Natural killer cell treated with Interleukin-12 subunit alpha and Interleukin-12 subunit beta and Interleukin-15 and Interleukin-18, amount 100 ng/mL, for 72 hours (primary cell): ENCODE measurements around the gene CLMP. TPM values are rescaled to one million over a fixed set of nuclear protein-coding genes. Genes with fewer than 3 reads are reported as not detected.

ENCODE experiments used
- ATAC-seq, 2 donors: fragments of 150-1000 bp; cut with Tn5 transposase in 1 of 2; sonication (Bioruptor Pico), chemical (Tn5 transposase) in 1 of 2; 2 replicates each; pipeline ENCODE4 v1.10.0; 2021
- DNase-seq: peaks from one replicate; pipeline ENCODE4 v3.0.0; 2022; ENCODE audit warnings: low spot score
- H3K27ac Mint-ChIP-seq, 2 donors: 1 replicate in 1 of 2; 2 replicates in 1 of 2; pipeline ENCODE4 v1.8.0; 2022; ENCODE audit warnings: mixed read lengths in 2 of 2, mild to moderate bottlenecking in 1 of 2, moderate library complexity in 1 of 2
- H3K27me3 Mint-ChIP-seq, 2 donors: 1 replicate in 1 of 2; 2 replicates in 1 of 2; pipeline ENCODE4 v1.8.0; 2022; ENCODE audit warnings: mixed read lengths in 2 of 2
- H3K36me3 Mint-ChIP-seq: one replicate; pipeline ENCODE4 v1.8.0; 2022; ENCODE audit warnings: mixed read lengths
- H3K4me1 Mint-ChIP-seq, 2 donors: 1 replicate in 1 of 2; 2 replicates in 1 of 2; pipeline ENCODE4 v1.8.0; 2022; ENCODE audit warnings: low read depth in 2 of 2, mixed read lengths in 2 of 2, mild to moderate bottlenecking in 1 of 2
- H3K4me3 Mint-ChIP-seq: one replicate; pipeline ENCODE4 v1.8.0; 2022; ENCODE audit warnings: mixed read lengths
- H3K9me3 Mint-ChIP-seq: 2 replicates; pipeline ENCODE4 v1.8.0; 2022; ENCODE audit warnings: mixed read lengths
- total RNA-seq, 2 donors: library from RNA; stranded (reverse); gene quantifications; one replicate each; pipeline ENCODE4 v1.2.3, GENCODE V29; 2022

The CLMP gene
- total RNA-seq, 2 donors from 2014 or later: not detected

DNA sequence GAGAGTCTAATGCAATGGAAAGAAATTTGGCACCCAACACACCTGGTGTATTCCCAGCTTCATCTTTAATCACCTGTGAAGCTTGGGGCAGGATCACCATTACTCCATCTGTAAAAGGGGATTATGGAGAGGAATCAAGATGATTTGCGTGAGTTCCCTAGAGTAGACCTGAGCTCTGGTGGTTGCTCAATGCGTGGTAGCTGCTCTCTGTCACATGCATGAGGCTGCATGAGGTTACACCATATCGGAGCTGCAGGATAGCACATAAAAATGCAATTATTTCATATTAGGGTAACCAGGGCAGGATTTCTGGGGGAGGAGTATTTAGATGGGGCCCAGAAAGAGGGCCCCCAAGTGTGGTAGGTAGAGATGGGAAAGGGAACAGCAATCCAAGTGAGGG, 35.3 kb upstream of the CLMP start:
- no peaks in the 10 kb centered on the region for H3K36me3 Mint-ChIP-seq

DNA sequence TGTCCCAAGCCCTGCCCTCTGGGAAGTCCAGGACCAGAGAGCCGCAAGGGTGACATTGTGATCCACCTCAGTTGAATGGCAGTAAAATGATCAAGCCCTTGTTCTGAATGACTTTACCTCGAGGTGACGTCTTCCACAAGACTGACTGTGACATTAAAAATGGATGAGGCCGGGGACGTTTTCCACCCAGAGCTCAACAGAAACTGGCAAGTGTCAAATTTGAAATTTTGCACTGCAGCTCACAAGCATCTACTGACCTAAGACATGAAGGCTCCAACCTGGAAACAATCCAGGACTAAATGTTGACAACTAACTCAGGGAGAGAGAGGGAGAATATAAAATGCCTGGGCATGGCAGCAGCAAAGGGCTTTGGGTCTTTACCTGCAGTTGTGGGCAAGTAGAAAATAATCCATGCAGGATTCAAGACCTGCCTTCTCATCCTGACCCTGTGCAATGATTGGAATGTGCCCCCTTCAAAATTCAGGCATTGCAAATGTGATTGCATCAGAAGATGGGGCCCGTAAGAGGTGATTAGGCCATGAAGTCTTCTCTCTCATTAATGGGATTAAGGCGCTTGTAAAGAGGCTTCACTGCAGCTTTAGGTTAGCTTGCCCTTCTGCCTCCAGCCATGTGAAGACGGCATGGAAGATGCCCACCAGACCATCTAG, 33.6 kb upstream of the CLMP start:
- H3K36me3 Mint-ChIP-seq: no peaks in the 10 kb centered on the region
- H3K9me3 Mint-ChIP-seq: no peaks in the 10 kb centered on the region
- H3K27me3 Mint-ChIP-seq: peaks cover 11 to 25% of the 10 kb centered on the region in 2 donors
- H3K27ac Mint-ChIP-seq: no peak overlapping the region
- peaks cover 12% of the 10 kb centered on the region in 2 donors for H3K4me1 Mint-ChIP-seq
- ATAC-seq (no peak), DNase-seq (no peak)
- H3K4me3 Mint-ChIP-seq: no peak overlapping the region

More for the DNA sequence above, 35.3 kb upstream of the CLMP start:
- H3K9me3 Mint-ChIP-seq: no peaks in the 10 kb centered on the region
- peaks cover 8 to 16% of the 10 kb centered on the region in 2 donors for H3K27me3 Mint-ChIP-seq
- H3K4me1 Mint-ChIP-seq: peaks cover 18 to 22% of the 10 kb centered on the region in 2 donors
- H3K4me3 Mint-ChIP-seq: no peak overlapping the region
- DNase-seq (no peak), ATAC-seq (no peak)
- no peak overlapping the region for H3K27ac Mint-ChIP-seq

DNA sequence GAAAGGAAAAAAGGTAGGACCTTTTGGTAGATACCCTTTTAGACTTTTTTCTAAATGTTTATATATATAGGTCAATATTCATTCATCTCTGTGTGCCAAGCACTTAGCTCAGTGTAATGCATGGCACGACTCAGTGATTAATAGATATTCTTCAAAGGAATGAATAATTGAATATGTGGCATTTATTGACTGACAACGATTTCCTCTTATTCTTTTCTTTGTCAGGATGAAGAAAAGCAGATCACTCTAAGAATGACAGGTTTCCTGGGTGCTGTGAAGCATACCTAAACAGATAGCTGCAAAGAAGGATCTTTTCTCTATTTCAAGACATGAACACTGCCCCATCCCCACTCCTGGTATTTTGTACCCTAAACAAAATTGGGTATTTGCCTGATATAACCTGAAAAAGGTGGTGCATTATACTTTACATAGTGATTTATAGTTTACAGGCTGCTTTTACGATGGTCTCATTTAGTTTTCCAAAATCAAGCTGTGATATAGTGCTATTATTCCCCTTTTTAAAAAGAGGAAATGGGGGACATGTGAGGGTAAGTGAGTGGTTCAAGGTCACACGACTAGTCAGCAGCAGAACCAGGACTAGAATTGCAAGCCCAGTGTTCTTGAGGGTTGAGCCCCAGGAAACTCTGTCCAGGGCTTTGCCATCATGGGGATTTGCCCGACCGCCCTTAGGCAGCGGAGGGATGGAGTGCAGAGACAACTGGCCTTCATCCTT, 32.9 kb upstream of the CLMP start:
- no peak overlapping the region for H3K4me3 Mint-ChIP-seq
- DNase-seq (no peak), ATAC-seq (no peak)
- H3K27ac Mint-ChIP-seq: no peak overlapping the region
- H3K4me1 Mint-ChIP-seq: peaks cover 5% of the 10 kb centered on the region in 2 donors
- no peaks in the 10 kb centered on the region for H3K9me3 Mint-ChIP-seq
- peaks cover 14 to 31% of the 10 kb centered on the region in 2 donors for H3K27me3 Mint-ChIP-seq
- peaks cover 3% of the 10 kb centered on the region for H3K36me3 Mint-ChIP-seq

DNA sequence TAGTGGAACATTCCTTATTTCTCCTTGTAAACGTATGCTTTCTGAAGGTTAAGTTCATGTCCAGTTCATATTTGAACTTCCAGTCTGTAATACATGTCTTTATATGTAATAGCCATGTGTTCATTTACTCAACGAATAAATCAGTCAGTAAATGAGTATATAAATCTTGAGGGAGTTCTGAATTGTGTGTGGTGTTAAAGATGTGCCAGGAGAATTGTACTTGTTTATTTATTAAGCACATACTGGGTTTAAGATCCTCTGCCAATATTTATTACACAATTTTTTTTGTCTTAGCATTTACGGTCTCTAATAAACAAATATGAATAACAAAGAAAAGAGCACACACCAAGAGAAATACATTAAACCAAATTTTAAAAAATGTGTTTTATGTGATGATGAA, 26.5 kb upstream of the CLMP start:
- H3K27ac Mint-ChIP-seq: no peak overlapping the region
- H3K36me3 Mint-ChIP-seq: peaks cover 8% of the 10 kb centered on the region
- H3K4me1 Mint-ChIP-seq: no peaks in the 10 kb centered on the region
- H3K27me3 Mint-ChIP-seq: peaks cover 22 to 38% of the 10 kb centered on the region in 2 donors
- H3K9me3 Mint-ChIP-seq: no peaks in the 10 kb centered on the region
- no peak for ATAC-seq
- DNase-seq: no peak
- no peak overlapping the region for H3K4me3 Mint-ChIP-seq

DNA sequence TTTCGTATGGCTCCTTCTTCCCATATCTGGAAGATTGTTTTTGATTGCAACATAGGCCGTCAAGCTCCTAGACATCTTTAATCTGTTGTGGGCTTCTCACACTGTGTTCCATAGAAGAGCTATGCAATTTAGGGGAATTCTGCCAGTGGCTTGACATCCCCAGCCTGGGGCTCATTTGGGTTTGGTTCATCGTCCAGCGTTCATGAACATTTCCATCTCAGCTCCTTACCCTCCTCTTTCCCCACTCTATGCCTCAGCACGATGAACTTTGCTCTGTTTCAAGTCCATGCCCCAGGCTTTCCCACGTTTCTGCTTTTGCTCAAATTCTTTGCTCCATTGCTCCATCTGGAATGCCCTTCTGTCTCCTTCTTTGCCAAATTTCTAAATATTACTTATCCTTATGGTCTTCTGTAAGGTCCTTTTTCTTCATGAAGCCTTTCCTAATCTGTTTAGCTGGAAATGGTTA, 26.1 kb upstream of the CLMP start:
- DNase-seq: no peak
- H3K27me3 Mint-ChIP-seq: peaks cover 20 to 33% of the 10 kb centered on the region in 2 donors
- no peak overlapping the region for H3K27ac Mint-ChIP-seq
- H3K4me1 Mint-ChIP-seq: no peaks in the 10 kb centered on the region
- H3K36me3 Mint-ChIP-seq: peaks cover 8% of the 10 kb centered on the region
- H3K9me3 Mint-ChIP-seq: no peaks in the 10 kb centered on the region
- no peak overlapping the region for H3K4me3 Mint-ChIP-seq
- ATAC-seq: no peak

DNA sequence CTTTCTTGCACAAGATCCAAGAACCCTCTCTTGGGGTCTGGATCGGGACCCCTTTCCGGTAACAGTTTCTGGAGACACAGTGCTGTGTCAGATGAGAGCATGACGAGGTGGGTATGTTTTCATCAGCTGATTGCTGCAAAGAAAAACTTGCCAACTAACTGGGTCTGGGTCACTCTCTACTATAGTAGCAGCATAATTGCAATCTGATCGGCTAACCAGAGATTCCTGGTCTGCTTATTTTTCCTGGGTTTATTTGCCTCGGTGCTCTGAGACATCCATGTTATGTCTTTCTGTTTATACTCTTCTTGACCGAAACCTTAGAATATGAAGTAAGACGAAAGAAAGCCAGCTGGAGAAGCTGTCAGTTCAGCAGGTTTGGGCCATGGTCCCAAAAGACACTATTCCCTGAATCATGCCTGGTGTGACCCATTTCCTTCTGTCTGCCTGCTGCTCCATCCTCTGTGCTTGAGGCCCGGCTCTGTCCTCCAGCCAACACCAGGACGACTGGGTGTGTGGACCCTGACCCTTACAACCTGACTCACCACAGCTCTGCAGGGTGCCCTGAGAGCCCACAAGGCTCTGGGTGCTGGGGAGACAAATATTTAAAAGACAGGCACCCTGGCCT, 24.1 kb upstream of the CLMP start:
- H3K27ac Mint-ChIP-seq: no peak overlapping the region
- no peak overlapping the region for H3K4me3 Mint-ChIP-seq
- H3K9me3 Mint-ChIP-seq: no peaks in the 10 kb centered on the region
- no peak for DNase-seq
- peaks cover 18 to 33% of the 10 kb centered on the region in 2 donors for H3K27me3 Mint-ChIP-seq
- H3K36me3 Mint-ChIP-seq: peaks cover 8% of the 10 kb centered on the region
- ATAC-seq: no peak
- no peaks in the 10 kb centered on the region for H3K4me1 Mint-ChIP-seq

DNA sequence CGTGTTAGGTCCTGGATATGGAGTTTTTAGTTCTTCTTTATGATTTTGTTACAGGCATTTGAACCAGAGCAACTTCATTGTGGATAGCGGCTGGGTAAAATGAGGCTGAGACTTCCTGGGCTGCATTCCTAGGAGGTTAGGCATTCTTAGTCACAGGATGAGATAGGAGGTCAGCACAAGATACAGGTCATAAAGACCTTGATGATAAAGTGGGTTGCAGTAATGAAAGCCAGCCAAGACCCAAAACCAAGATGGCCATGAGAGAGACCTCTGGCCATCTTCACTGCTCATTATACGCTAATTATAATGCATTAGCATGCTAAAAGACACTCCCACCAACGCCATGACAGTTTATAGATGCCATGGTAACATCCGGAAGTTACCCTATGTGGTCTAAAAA, 23.4 kb upstream of the CLMP start:
- DNase-seq (no peak), ATAC-seq (no peak)
- peaks cover 8% of the 10 kb centered on the region for H3K36me3 Mint-ChIP-seq
- no peak overlapping the region for H3K4me3 Mint-ChIP-seq
- no peak overlapping the region for H3K27ac Mint-ChIP-seq
- H3K27me3 Mint-ChIP-seq: peaks cover 20 to 39% of the 10 kb centered on the region in 2 donors
- no peaks in the 10 kb centered on the region for H3K4me1 Mint-ChIP-seq
- no peaks in the 10 kb centered on the region for H3K9me3 Mint-ChIP-seq

DNA sequence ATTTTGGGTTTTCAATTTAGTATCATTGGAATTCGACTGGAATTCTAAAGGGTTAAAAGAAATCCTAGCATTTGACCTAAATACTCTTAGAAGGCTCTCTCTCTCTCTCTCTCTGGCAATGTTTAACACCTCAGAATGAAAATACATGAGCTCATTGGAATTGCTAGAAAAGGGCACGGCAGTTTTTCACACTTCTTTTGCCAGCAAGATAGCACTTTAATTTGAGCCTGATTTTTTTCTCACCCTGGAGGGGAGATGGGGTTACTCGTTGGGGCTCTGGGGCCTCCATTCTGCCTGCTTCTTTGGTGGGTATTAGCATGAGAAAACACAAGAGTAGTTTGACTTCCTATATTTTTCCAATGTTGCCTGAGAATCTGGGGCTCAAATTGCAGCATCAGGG, 22.8 kb upstream of the CLMP start:
- ATAC-seq (no peak), DNase-seq (no peak)
- Mint-ChIP-seq H3K27ac (no peak overlapping the region), H3K27me3 (peaks cover 21 to 38% of the 10 kb centered on the region in 2 donors), H3K9me3 (no peaks in the 10 kb centered on the region), H3K4me3 (no peak overlapping the region), H3K36me3 (peaks cover 5% of the 10 kb centered on the region), H3K4me1 (no peaks in the 10 kb centered on the region)

DNA sequence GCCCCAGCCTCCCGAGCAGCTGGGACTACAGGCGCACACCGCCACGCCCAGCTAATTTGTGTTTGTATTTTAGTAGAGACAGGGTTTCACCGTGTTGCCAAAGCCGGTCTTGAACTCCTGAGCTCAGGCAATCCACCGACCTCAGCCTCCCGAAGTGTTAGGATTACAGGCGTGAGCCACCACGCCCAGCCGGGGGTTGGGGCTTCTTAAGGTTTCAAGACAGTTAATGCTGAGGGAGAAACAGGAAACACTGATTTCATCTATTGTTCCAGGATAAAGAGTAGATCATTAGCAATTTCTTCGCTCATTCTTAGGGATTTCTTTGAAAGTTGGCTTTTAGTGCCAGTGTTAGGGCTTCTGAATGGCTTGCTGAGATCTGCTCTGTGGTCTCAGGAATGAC, 21.2 kb upstream of the CLMP start:
- Mint-ChIP-seq H3K4me3 (no peak overlapping the region), H3K27me3 (peaks cover 22 to 41% of the 10 kb centered on the region in 2 donors), H3K4me1 (no peaks in the 10 kb centered on the region), H3K27ac (no peak overlapping the region), H3K36me3 (no peaks in the 10 kb centered on the region), H3K9me3 (no peaks in the 10 kb centered on the region)
- ATAC-seq (no peak), DNase-seq (no peak)

DNA sequence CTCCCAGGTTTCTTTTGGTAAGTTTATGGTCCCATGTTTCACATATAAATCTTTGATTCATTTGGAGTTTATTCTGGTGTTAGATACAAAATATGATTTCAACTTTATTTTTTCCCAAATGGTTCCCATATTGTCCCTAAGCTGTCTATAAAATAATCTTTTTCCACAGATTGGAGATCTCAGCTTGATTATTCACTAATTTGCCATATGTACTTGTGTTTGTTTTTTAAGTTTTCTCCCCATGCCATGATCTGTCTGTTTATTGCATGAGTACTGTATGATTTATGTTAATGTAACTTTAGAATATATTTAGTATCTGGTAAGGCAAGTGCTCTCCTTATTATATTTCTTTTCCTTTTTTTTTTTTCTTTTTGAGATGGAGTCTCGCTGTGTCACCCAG, 19.9 kb upstream of the CLMP start:
- Mint-ChIP-seq H3K36me3 (no peaks in the 10 kb centered on the region), H3K27ac (no peak overlapping the region), H3K9me3 (no peaks in the 10 kb centered on the region), H3K27me3 (peaks cover 25 to 37% of the 10 kb centered on the region in 2 donors), H3K4me3 (no peak overlapping the region), H3K4me1 (no peaks in the 10 kb centered on the region)
- DNase-seq (no peak), ATAC-seq (no peak)

DNA sequence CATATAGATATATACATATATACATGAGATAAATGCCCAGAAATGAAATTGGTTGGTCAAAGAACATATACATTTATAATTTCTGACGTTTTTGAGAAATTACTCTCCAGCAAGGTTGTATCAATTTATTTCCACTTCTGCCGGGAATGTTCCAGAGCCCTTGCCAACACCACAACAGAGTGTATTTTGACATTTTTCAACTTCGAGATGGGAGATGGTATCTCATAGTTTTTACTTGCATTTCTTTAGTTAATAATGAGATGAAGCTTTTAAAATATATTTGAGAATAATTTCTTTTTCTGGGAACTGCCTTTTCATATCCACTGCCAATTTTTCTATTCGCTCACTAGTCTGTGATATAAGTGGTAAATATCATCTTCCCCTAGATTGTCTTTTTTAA, 19.3 kb upstream of the CLMP start:
- DNase-seq: no peak
- ATAC-seq: no peak
- Mint-ChIP-seq H3K4me1 (no peaks in the 10 kb centered on the region), H3K27me3 (peaks cover 28 to 37% of the 10 kb centered on the region in 2 donors), H3K36me3 (no peaks in the 10 kb centered on the region), H3K4me3 (no peak overlapping the region), H3K9me3 (no peaks in the 10 kb centered on the region), H3K27ac (no peak overlapping the region)

DNA sequence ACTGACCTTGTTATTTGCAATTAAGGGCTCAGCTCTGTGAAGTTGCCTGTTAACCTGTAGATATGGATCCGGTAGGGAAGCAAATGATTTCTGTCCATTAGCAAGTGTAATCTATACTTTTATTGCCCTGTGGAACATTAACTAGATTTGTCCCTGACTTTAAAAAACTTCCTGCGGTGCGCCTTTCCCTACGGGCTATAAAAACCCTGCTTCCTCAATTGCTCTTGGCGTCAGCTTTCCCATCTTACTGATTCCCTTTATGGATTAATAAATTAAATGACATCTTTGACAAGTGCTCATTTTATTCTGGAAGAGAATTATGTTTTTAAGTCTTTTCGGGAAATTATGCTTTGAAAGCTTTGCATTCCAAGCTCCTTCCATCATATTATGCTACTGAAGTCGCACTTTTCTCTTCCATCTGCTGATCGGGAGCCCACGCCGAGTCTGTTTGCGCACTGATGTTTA, 18.3 kb upstream of the CLMP start:
- Mint-ChIP-seq H3K4me3 (no peak overlapping the region), H3K9me3 (no peaks in the 10 kb centered on the region), H3K4me1 (no peaks in the 10 kb centered on the region), H3K27me3 (peaks cover 33 to 46% of the 10 kb centered on the region in 2 donors), H3K36me3 (no peaks in the 10 kb centered on the region), H3K27ac (no peak overlapping the region)
- ATAC-seq: no peak
- no peak for DNase-seq

DNA sequence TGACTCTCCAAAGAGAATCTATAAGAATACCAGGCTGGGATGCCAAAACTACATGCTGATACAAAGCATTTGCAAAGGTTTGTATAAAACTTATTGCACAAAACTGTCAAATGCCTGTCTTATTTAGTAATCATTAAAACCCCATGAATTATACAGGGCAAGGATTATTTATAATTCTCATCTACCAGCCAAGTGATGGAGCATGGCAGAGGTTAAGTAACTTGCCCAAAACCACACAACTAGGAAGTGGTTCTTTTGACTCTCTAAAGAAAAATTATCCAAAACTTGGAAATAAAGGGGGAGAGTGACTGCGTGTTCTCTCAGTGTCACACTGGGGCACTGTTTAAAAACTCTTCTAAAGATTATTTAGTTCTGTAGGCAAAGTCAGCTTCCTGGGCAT, 17.4 kb upstream of the CLMP start:
- Mint-ChIP-seq H3K9me3 (no peaks in the 10 kb centered on the region), H3K4me1 (no peaks in the 10 kb centered on the region), H3K36me3 (no peaks in the 10 kb centered on the region), H3K27ac (no peak overlapping the region), H3K4me3 (no peak overlapping the region), H3K27me3 (peaks cover 37 to 55% of the 10 kb centered on the region in 2 donors)
- ATAC-seq: no peak
- no peak for DNase-seq

DNA sequence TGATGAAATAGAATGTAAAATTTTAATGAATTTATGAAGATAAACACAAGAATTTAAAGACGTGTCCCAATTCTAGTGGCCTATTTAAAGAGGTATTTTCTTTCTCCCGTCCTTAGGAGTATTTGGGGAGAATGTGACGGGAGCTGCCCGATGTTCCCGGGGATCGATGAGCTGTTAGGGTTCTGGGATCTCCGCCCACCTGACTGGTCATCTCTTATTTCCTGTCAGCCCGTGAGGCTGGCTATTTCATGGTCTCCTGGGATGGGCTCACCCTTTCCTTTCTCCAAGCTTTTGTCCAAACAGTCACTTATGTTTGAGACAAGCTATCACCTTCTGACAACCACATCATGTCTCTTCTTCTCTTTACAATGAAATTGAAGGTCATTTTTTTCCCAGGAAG, 16.9 kb upstream of the CLMP start:
- no peak overlapping the region for H3K27ac Mint-ChIP-seq
- H3K36me3 Mint-ChIP-seq: no peaks in the 10 kb centered on the region
- H3K27me3 Mint-ChIP-seq: peaks cover 41 to 59% of the 10 kb centered on the region in 2 donors
- no peaks in the 10 kb centered on the region for H3K9me3 Mint-ChIP-seq
- H3K4me1 Mint-ChIP-seq: no peaks in the 10 kb centered on the region
- no peak overlapping the region for H3K4me3 Mint-ChIP-seq
- ATAC-seq (no peak), DNase-seq (no peak)
